GM13977 (cell line): ENCODE results near the gene SNX24.
A peak's percentile ranks its signal among the peaks of the same experiment; 100 is the strongest.

Source experiments
- DNase-seq: peaks from one replicate; pipeline ENCODE4 v3.0.0; 2012; ENCODE audit warnings: low spot score
- CTCF ChIP-seq: IDR thresholded peaks from 2 replicates; pipeline ENCODE4 v1.5.1; 2012; ENCODE audit warnings: mild to moderate bottlenecking, control low read depth; ENCODE audit not compliant: insufficient read depth; ENCODE audit errors: extremely low read depth, missing control alignments
- in situ Hi-C: fragments of 300-500 bp; cut with MboI; formaldehyde crosslinking; loops from one replicate; pipeline ENCODE4 v1.12.0; 2022; ENCODE audit warnings: low sequenced_read_pairs, low pct_unique_long_range_greater_than_20kb, mixed read lengths, inconsistent platforms; ENCODE audit not compliant: unreplicated experiment

SNX24 gene

DNA sequence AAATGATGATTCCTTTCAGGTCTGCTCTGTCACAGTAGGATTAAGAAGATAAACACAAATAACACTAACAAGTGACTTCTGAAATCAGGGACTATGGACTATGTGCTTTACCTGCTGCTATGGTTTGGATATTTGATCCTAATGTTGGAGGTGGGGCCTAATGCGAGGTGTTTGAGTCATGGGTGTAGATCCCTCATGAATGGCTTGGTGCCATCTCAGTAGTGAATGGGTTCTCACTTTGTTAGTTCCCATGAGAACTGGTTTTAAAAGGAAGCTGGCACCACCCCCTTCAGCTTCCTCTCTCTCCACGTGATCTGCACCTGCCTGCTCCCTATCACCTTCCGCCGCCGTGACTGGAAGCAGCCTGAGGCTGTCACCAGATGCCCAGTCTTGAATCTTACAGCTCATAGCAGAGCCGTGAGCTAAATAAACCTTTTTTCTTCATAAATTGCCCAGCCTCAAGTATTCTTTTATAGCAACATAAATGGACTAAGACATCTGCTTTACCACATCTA lies 187.8 kb downstream of the SNX24 start:
- DNase-seq, result no peak
- in situ Hi-C loops, result no loop called here
- no peak for TF ChIP-seq CTCF

- DNase-seq, result peak; percentile 47
- in situ Hi-C loops, result no loop called here
- no peak for TF ChIP-seq CTCF
These were observed 190.0 kb downstream of the SNX24 start for GRCh38 chr5:123035360-123035917.

GRCh38 chr5:123035918-123036390 lies 190.5 kb downstream of the SNX24 start:
- in situ Hi-C loops, result no loop called here
- peak; percentile 41 for DNase-seq
- TF ChIP-seq CTCF, result no peak

GRCh38 chr5:123036391-123037103 lies 191.1 kb downstream of the SNX24 start, which contains the start of gene PPIC:
Gene PPIC, minus strand, starts transcription at chr5:123036725. Its CDS starts 100 bp downstream, at chr5:123036625.
- in situ Hi-C loops, result no loop called here
- TF ChIP-seq CTCF, result no peak
- peak; percentile 62 for DNase-seq

- no peak for DNase-seq
- no peak for TF ChIP-seq CTCF
- in situ Hi-C loops, result no loop called here
These were observed 191.6 kb downstream of the SNX24 start for GRCh38 chr5:123037104-123037418.

GRCh38 chr5:123039673-123040072 lies 194.3 kb downstream of the SNX24 start:
- no peak for TF ChIP-seq CTCF
- in situ Hi-C loops, result no loop called here
- no peak for DNase-seq
